CD8-positive, alpha-beta memory T cell (primary cell): ENCODE measurements around the gene ZNF398. TPM values are rescaled to one million over a fixed set of nuclear protein-coding genes. Genes with fewer than 3 reads are reported as not detected.

ENCODE experiments used
- CTCF ChIA-PET: fragments of 350-600 bp; sonication (Branson Sonifier 250); formaldehyde crosslinking; loops from one replicate; lab custom pipeline; 2021; ENCODE audit warnings: antibody characterized with exemption; lab: Charles Lee
- POLR2A ChIA-PET: fragments of 350-600 bp; sonication (Branson Sonifier 250); formaldehyde crosslinking; loops from one replicate; lab custom pipeline; 2021; ENCODE audit warnings: antibody characterized with exemption; lab: Charles Lee
- DNase-seq, 5 donors: peaks; one replicate each; pipeline versions ENCODE4 v3.0.0 to v3.0.0-alpha.2; 2020 to 2022; ENCODE audit warnings: mixed read lengths in 1 of 5
- H3K27ac ChIP-seq: one replicate; pipeline ENCODE4 v1.7.0; 2013; ENCODE audit warnings: low read depth, mild to moderate bottlenecking, low read length, moderate library complexity
- H3K27me3 ChIP-seq: 2 replicates; pipeline ENCODE4 v1.7.0; 2013; ENCODE audit warnings: low read length, mild to moderate bottlenecking; ENCODE audit not compliant: insufficient read depth, poor library complexity, severe bottlenecking
- H3K36me3 ChIP-seq: 2 replicates; pipeline ENCODE4 v1.7.0; 2013; ENCODE audit warnings: mild to moderate bottlenecking, low read length, moderate library complexity; ENCODE audit not compliant: insufficient read depth
- H3K4me1 ChIP-seq: 2 replicates; pipeline ENCODE4 v1.7.0; 2013; ENCODE audit warnings: mild to moderate bottlenecking, low read length, moderate library complexity; ENCODE audit not compliant: insufficient read depth
- H3K4me3 ChIP-seq: 2 replicates; pipeline ENCODE4 v1.7.0; 2013; ENCODE audit warnings: mild to moderate bottlenecking, low read length
- H3K9me3 ChIP-seq: 2 replicates; pipeline ENCODE4 v1.7.0; 2013; ENCODE audit warnings: mild to moderate bottlenecking, low read length
- H3K27ac Mint-ChIP-seq, 8 donors: one replicate each; pipeline ENCODE4 v1.8.0; 2020 to 2021; ENCODE audit warnings: mixed read lengths in 8 of 8, mild to moderate bottlenecking in 6 of 8, inconsistent platforms in 3 of 8, moderate library complexity in 3 of 8
- H3K27me3 Mint-ChIP-seq, 2 donors: one replicate each; pipeline ENCODE4 v1.8.0; 2020 to 2021; ENCODE audit warnings: mixed read lengths in 2 of 2, mild to moderate bottlenecking in 1 of 2, moderate library complexity in 1 of 2
- H3K36me3 Mint-ChIP-seq, 3 donors: one replicate each; pipeline ENCODE4 v1.8.0; 2020 to 2021; ENCODE audit warnings: mixed read lengths in 3 of 3, inconsistent platforms in 1 of 3, mild to moderate bottlenecking in 1 of 3
- H3K4me1 Mint-ChIP-seq, 3 donors: one replicate each; pipeline ENCODE4 v1.8.0; 2020 to 2021; ENCODE audit warnings: mixed read lengths in 3 of 3, inconsistent platforms in 1 of 3, mild to moderate bottlenecking in 1 of 3
- H3K4me3 Mint-ChIP-seq, 7 donors: one replicate each; pipeline ENCODE4 v1.8.0; 2020 to 2021; ENCODE audit warnings: mixed read lengths in 7 of 7, mild to moderate bottlenecking in 6 of 7, moderate library complexity in 4 of 7, inconsistent platforms in 2 of 7
- H3K9me3 Mint-ChIP-seq, 5 donors: one replicate each; pipeline ENCODE4 v1.8.0; 2020 to 2022; ENCODE audit warnings: mixed read lengths in 5 of 5, mild to moderate bottlenecking in 3 of 5, moderate library complexity in 2 of 5, inconsistent platforms in 1 of 5
- polyA plus RNA-seq: library from polyadenylated mRNA; unstranded; fragments of 300-500 nt; fragmentation: Illumina TruSeq; gene quantifications from one replicate; pipeline ENCODE4 v1.2.3, GENCODE V29; 2021
- total RNA-seq, 2 experiments: library from RNA; stranded (reverse); gene quantifications; one replicate each; pipeline ENCODE4 v1.2.3, GENCODE V29; 2021

ZNF398 gene
- total and polyA plus RNA-seq, 3 experiments from 2014 or later, result 13.0 to 16.4 (median 15.7) TPM

DNA sequence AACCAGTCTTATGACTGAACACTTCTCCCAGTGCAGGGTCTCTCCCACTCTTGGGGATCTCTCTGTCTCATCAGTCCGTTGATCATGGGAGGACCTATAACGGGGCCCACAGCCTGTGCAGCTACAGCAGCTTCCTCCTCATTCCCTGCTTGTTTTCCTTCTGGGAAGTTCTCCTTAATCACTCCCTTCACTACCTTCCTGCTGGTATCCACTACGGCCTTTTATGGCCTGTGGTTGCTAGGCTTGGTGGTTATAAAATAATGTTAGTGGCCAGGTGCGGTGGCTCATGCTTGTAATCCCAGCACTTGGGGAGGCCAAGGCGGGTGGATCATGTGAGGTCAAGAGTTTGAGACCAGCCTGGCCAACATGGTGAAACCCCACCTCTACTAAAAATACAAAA is 44.6 kb downstream of the ZNF398 start:
- H3K36me3 Mint-ChIP-seq, result peaks cover 0 to 5% (median 0%) of the 10 kb centered on the region in 3 donors

GRCh38 chr7:149194799-149195179 is 47.5 kb downstream of the ZNF398 start:
- Mint-ChIP-seq H3K27ac (peak overlapping the region in 6 of 8 donors; percentile 29 to 93 (median 82)), H3K36me3 (peaks cover 4 to 25% (median 10%) of the 10 kb centered on the region in 3 donors)

More for the DNA sequence above, 44.6 kb downstream of the ZNF398 start:
- H3K27ac Mint-ChIP-seq, result no peak overlapping the region
- Histone ChIP-seq H3K27ac (no peak overlapping the region), H3K9me3 (no peaks in the 10 kb centered on the region), H3K4me3 (no peak overlapping the region), H3K36me3 (no peaks in the 10 kb centered on the region), H3K4me1 (peaks cover 13% of the 10 kb centered on the region), H3K27me3 (no peaks in the 10 kb centered on the region)
- CTCF ChIA-PET, result no interaction called here
- POLR2A ChIA-PET, result no interaction called here
- peaks cover 14 to 22% (median 14%) of the 10 kb centered on the region in 3 donors for H3K4me1 Mint-ChIP-seq
- H3K4me3 Mint-ChIP-seq, result peak overlapping the region in 6 of 7 donors; percentile 65 to 84 (median 74)
- H3K27me3 Mint-ChIP-seq, result no peaks in the 10 kb centered on the region
- no peak for DNase-seq
- no peaks in the 10 kb centered on the region for H3K9me3 Mint-ChIP-seq

DNA sequence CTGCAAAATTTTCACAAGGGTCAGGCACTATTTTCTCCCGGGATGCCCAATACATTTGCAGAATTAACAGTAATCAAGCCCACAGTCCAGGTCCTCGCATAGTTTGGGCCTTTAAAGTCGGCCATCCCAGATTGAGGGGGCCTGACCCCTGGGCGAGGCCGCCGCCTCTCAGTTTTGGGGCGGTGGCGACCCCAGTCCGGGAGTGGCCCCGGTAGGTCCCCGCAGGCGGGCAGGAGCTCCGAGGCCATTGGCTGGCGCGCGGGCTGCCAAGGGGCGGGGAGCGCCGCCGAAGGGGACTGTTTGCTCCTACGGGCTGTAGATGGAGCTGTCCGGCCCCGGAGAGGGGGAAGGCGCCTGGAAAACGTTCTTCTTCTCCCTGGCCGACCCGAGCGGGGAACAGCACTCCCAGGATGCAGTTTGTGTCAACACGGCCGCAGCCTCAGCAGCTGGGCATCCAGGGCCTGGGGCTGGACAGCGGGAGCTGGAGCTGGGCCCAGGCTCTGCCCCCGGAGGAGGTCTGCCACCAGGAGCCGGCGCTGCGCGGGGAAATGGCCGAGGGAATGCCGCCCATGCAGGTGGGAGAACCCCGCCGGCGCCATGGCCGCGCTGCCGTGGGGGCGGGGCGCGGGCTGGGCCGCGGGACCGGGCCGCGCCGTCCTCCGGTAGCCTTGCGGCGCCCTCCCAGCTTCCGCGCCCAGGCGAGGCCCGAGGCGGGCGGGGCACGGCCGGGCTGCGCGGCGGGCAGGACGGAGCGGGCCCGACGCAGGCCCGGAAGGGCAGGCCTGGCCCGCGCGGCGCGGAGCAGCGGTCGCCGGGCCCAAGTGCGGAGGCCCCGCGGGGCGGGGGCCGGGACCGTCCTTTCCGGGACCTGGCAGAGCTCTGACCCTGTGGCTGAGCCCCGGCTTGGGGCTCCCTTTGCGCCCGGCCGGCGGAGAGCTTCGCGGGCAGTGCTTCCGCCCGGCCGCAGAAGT is 48.2 kb downstream of the ZNF398 start, which contains the start of gene ZNF282:
Gene ZNF282, plus strand, starts transcription at position 367 of the 971 bp plus-strand sequence. Its CDS starts 44 bp downstream, at position 411.
- Histone ChIP-seq H3K27ac (peak within 1 kb of the TSS; percentile 89), H3K36me3 (peaks cover 8% of the 10 kb centered on the region), H3K4me3 (peak within 1 kb of the TSS; percentile 88), H3K27me3 (no peaks in the 10 kb centered on the region), H3K4me1 (peaks cover 16% of the 10 kb centered on the region), H3K9me3 (no peaks in the 10 kb centered on the region)
- H3K27me3 Mint-ChIP-seq, result no peaks in the 10 kb centered on the region
- H3K27ac Mint-ChIP-seq, result peak within 1 kb of the TSS; percentile 75 to 94 (median 90)
- peaks cover 4 to 31% (median 14%) of the 10 kb centered on the region in 3 donors for H3K36me3 Mint-ChIP-seq
- peak; percentile 54 to 76 (median 62) for DNase-seq
- peaks cover 31 to 51% (median 37%) of the 10 kb centered on the region in 3 donors for H3K4me1 Mint-ChIP-seq
- no peaks in the 10 kb centered on the region for H3K9me3 Mint-ChIP-seq
- H3K4me3 Mint-ChIP-seq, result peak within 1 kb of the TSS; percentile 86 to 97 (median 90)
- CTCF ChIA-PET, result interaction anchor here (0.6 to 1.9 kb wide), 16 partner anchors 10 to 429 kb away, joined by 3 to 12 read pairs (median 4); partner anchors contain the start of genes ZNF398, ZNF425 and ZNF783
- POLR2A ChIA-PET, result interaction anchor here (1.1 to 1.2 kb wide), 2 partner anchors 48 to 429 kb away, joined by 3 to 5 read pairs; partner anchors contain the start of gene ZNF398

More at GRCh38 chr7:149194799-149195179, 47.5 kb downstream of the ZNF398 start:
- no peak for DNase-seq
- H3K36me3 ChIP-seq, result peaks cover 2% of the 10 kb centered on the region
- H3K27me3 ChIP-seq, result no peaks in the 10 kb centered on the region
- POLR2A ChIA-PET, result interaction anchor here (1.1 to 1.2 kb wide), 2 partner anchors 47 to 430 kb away, joined by 3 to 5 read pairs; partner anchors contain the start of gene ZNF398
- Mint-ChIP-seq H3K4me3 (peak overlapping the region; percentile 82 to 94 (median 85)), H3K9me3 (no peaks in the 10 kb centered on the region), H3K27me3 (no peaks in the 10 kb centered on the region), H3K4me1 (peaks cover 31 to 46% (median 37%) of the 10 kb centered on the region in 3 donors)
- CTCF ChIA-PET, result interaction anchor here (0.7 to 1.9 kb wide), 13 partner anchors 9 to 430 kb away, joined by 3 to 12 read pairs (median 4); partner anchors contain the start of genes ZNF398 and ZNF425
- peaks cover 16% of the 10 kb centered on the region for H3K4me1 ChIP-seq
- H3K9me3 ChIP-seq, result no peaks in the 10 kb centered on the region
- H3K27ac ChIP-seq, result peak overlapping the region; percentile 81
- H3K4me3 ChIP-seq, result peak overlapping the region; percentile 82

DNA sequence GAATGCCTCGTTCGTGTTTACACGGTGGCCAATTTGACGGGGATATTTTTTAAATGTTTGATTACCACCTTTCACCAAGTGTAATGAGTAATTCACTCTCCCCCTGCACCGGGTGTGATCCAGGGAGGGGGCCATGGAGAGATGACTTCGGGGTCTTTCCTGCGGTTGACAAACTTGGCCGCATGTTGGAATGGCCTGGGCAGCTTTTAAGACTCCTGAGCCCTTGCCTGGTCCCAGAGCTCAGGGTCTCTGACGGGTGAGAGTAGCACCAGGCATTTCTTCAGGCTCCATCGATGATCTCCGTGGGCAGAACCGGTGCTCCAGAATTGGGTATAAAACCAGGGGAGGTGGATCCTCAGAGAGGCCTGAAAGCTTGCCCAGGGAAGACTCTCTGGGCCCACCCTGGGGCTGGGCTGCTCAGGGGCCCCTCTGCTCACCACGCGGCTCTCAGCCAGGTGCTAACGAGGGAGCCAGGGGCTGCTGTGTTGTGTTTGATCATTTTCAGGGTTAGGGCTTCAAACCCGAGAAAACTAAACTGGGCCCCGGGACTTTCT is 49.0 kb downstream of the ZNF398 start:
- ChIA-PET POLR2A (interaction anchor here (1.2 kb wide), 1 partner anchor 49 kb away, joined by 5 read pairs; the partner anchor contains the start of gene ZNF398), CTCF (interaction anchor here (0.7 to 1.9 kb wide), 10 partner anchors 10 to 428 kb away, joined by 3 to 12 read pairs (median 6); partner anchors contain the start of genes ZNF398, ZNF425 and ZNF783)
- Histone ChIP-seq H3K9me3 (no peaks in the 10 kb centered on the region), H3K36me3 (peaks cover 13% of the 10 kb centered on the region), H3K27ac (peak overlapping the region; percentile 89), H3K4me1 (peaks cover 16% of the 10 kb centered on the region), H3K27me3 (no peaks in the 10 kb centered on the region), H3K4me3 (peak overlapping the region; percentile 88)
- peaks cover 4 to 37% (median 19%) of the 10 kb centered on the region in 3 donors for H3K36me3 Mint-ChIP-seq
- peaks cover 32 to 53% (median 37%) of the 10 kb centered on the region in 3 donors for H3K4me1 Mint-ChIP-seq
- peak overlapping the region; percentile 55 to 94 (median 90) for H3K27ac Mint-ChIP-seq
- peak overlapping the region; percentile 86 to 97 (median 90) for H3K4me3 Mint-ChIP-seq
- no peaks in the 10 kb centered on the region for H3K9me3 Mint-ChIP-seq
- peak in 2 of 5 donors; percentile 5 to 26 for DNase-seq
- H3K27me3 Mint-ChIP-seq, result no peaks in the 10 kb centered on the region

DNA sequence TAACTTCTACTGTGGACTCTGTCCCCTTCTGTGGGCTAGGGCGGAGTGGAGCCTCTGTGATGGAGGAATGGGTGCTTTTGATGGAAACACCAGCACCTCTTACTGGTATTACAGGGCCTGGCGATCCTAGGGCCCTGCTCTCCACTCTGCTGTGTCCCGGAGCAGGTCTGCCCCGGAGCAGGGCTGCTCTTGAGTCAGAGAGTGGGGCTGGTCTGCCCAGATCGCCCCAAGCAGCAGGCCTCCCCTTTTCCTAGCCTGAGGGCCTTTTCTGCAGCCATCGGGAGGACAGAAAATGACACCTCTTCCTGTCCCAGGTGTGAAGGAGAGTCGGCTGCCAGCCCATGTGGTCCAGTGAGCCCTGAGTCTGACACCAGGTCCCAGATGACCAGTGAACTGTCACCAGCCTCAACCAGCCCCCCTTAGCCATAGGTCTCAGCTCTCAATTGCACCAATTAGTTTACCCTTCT is 49.5 kb downstream of the ZNF398 start:
- H3K36me3 ChIP-seq, result peaks cover 14% of the 10 kb centered on the region
- peaks cover 32 to 51% (median 39%) of the 10 kb centered on the region in 3 donors for H3K4me1 Mint-ChIP-seq
- peak overlapping the region; percentile 86 to 97 (median 90) for H3K4me3 Mint-ChIP-seq
- H3K4me1 ChIP-seq, result peaks cover 16% of the 10 kb centered on the region
- ChIA-PET CTCF (interaction anchor here (1.8 kb wide), 1 partner anchor 50 kb away, joined by 12 read pairs; the partner anchor contains the start of gene ZNF398), POLR2A (no interaction called here)
- peak overlapping the region; percentile 89 for H3K27ac ChIP-seq
- peaks cover 4 to 40% (median 20%) of the 10 kb centered on the region in 3 donors for H3K36me3 Mint-ChIP-seq
- peak overlapping the region; percentile 88 for H3K4me3 ChIP-seq
- no peaks in the 10 kb centered on the region for H3K27me3 ChIP-seq
- H3K27me3 Mint-ChIP-seq, result no peaks in the 10 kb centered on the region
- no peaks in the 10 kb centered on the region for H3K9me3 ChIP-seq
- DNase-seq, result no peak
- H3K9me3 Mint-ChIP-seq, result no peaks in the 10 kb centered on the region
- H3K27ac Mint-ChIP-seq, result peak overlapping the region; percentile 55 to 94 (median 90)

- Mint-ChIP-seq H3K4me3 (peak overlapping the region; percentile 25 to 93 (median 88)), H3K36me3 (peaks cover 4 to 44% (median 22%) of the 10 kb centered on the region in 3 donors), H3K27me3 (no peaks in the 10 kb centered on the region), H3K9me3 (no peaks in the 10 kb centered on the region), H3K27ac (peak overlapping the region in 5 of 8 donors; percentile 47 to 92 (median 62)), H3K4me1 (peaks cover 33 to 53% (median 43%) of the 10 kb centered on the region in 3 donors)
- Histone ChIP-seq H3K27ac (no peak overlapping the region), H3K4me3 (no peak overlapping the region), H3K27me3 (no peaks in the 10 kb centered on the region), H3K4me1 (peaks cover 16% of the 10 kb centered on the region), H3K9me3 (no peaks in the 10 kb centered on the region), H3K36me3 (peaks cover 15% of the 10 kb centered on the region)
- no peak for DNase-seq
- CTCF ChIA-PET, result no interaction called here
- POLR2A ChIA-PET, result no interaction called here
These were observed 50.4 kb downstream of the ZNF398 start for GRCh38 chr7:149197675-149198074.

GRCh38 chr7:149198161-149198816 is 51.0 kb downstream of the ZNF398 start:
- Histone ChIP-seq H3K27me3 (no peaks in the 10 kb centered on the region), H3K36me3 (peaks cover 20% of the 10 kb centered on the region), H3K27ac (no peak overlapping the region), H3K4me3 (no peak overlapping the region), H3K4me1 (peaks cover 16% of the 10 kb centered on the region), H3K9me3 (no peaks in the 10 kb centered on the region)
- CTCF ChIA-PET, result no interaction called here
- Mint-ChIP-seq H3K27ac (peak overlapping the region in 3 of 8 donors; percentile 47 to 72 (median 62)), H3K4me1 (peaks cover 33 to 58% (median 49%) of the 10 kb centered on the region in 3 donors), H3K27me3 (no peaks in the 10 kb centered on the region), H3K4me3 (peak overlapping the region in 2 of 7 donors; percentile 40 to 86), H3K36me3 (peaks cover 4 to 50% (median 24%) of the 10 kb centered on the region in 3 donors), H3K9me3 (no peaks in the 10 kb centered on the region)
- no peak for DNase-seq
- POLR2A ChIA-PET, result no interaction called here
